ENCODE measurements around the gene WNT2B. TPM values are rescaled to one million over a fixed set of nuclear protein-coding genes. Genes with fewer than 3 reads are reported as not detected.

Gene WNT2B
- total and polyA plus RNA-seq, 11 donors = 0.71 to 16.2 (median 2.0) TPM

DNA sequence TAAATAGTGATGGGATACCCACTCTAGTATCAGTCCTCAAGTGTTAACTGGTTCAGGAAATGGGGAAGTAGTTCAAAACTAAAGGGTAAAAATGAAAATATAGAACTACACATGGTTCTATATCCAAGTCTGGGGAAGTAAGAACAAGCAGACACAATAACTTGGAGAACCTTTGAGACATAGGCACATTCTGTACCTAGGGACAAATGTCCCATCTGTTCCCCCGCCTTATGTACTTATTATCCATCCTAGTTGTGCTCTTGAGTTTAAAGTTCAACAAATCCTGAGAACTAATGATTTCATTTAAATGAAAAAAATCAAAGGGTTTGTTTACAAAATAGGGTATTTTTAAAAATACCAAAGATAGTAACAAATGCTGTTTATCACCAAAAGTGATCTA is 32.5 kb downstream of the WNT2B start:
- no peak overlapping the region for H3K27ac ChIP-seq
- H3K36me3 ChIP-seq = peaks cover 0 to 56% (median 29%) of the 10 kb centered on the region in 9 donors
- intact Hi-C loops (cut with DNase I) = loop anchor here in 1 of 10 donors (10.0 kb wide), 1 partner anchor 54 kb away; no protein-coding TSS in a partner anchor
- peaks cover 0 to 27% (median 5%) of the 10 kb centered on the region in 12 donors for H3K4me1 ChIP-seq
- 54 to 100% (median 99%) methylated on average over 1 of the region's 1 CpG for WGBS, 4 donors
- no peak for DNase-seq
- no peak for ATAC-seq
- no peaks in the 10 kb centered on the region for H3K9me3 ChIP-seq
- H3K4me3 ChIP-seq = no peak overlapping the region
- TF ChIP-seq, protein P1, sequence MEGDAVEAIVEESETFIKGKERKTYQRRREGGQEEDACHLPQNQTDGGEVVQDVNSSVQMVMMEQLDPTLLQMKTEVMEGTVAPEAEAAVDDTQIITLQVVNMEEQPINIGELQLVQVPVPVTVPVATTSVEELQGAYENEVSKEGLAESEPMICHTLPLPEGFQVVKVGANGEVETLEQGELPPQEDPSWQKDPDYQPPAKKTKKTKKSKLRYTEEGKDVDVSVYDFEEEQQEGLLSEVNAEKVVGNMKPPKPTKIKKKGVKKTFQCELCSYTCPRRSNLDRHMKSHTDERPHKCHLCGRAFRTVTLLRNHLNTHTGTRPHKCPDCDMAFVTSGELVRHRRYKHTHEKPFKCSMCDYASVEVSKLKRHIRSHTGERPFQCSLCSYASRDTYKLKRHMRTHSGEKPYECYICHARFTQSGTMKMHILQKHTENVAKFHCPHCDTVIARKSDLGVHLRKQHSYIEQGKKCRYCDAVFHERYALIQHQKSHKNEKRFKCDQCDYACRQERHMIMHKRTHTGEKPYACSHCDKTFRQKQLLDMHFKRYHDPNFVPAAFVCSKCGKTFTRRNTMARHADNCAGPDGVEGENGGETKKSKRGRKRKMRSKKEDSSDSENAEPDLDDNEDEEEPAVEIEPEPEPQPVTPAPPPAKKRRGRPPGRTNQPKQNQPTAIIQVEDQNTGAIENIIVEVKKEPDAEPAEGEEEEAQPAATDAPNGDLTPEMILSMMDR (IDR thresholded peaks at IDR 0.05) = no peak
- no peak for TF ChIP-seq POLR2A (IDR thresholded peaks at IDR 0.05)
- H3K27me3 ChIP-seq = no peaks in the 10 kb centered on the region

DNA sequence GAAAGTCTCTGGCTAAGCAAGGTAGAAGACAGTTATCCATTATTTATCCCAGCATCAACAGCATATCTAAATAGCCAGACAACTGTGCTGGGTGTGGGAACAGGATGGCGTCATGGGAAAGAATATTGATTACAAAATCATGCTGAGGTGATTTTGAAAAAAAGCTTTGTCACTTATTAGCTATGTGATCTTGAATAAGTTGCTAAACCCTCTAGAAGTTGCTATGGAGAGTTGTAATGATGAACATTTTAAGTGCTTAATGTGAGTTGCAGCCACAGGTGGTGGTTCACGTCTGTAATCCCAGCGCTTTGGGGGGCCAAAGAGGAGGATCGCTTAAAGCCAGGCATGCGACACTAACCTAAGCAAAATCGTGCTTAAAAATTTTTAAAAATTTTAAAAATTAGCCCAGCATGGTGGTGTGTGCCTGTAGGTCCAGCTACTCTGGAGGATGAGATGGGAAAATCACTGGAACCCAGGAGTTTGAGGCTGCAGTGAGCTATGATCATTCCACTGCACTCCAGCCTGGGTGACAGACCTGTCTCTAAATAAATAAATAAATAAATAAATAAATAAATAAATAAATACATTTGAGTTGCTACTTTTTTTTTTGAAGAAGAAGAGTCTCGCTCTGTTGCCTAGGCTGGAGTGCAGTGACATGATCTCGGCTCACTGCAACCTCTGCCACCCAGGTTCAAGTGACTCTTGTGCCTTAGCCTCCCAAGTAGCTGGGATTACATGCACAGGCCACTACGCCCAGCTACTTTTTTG is 33.6 kb downstream of the WNT2B start:
- ATAC-seq (no peak), DNase-seq (no peak)
- Histone ChIP-seq H3K27ac (no peak overlapping the region), H3K36me3 (peaks cover 0 to 63% (median 29%) of the 10 kb centered on the region in 9 donors), H3K4me1 (peaks cover 0 to 25% (median 5%) of the 10 kb centered on the region in 12 donors), H3K4me3 (no peak overlapping the region), H3K27me3 (no peaks in the 10 kb centered on the region), H3K9me3 (no peaks in the 10 kb centered on the region)
- 89 to 98% (median 92%) methylated on average over 9 of the region's 9 CpGs for WGBS, 4 donors
- TF ChIP-seq, protein P1 (IDR thresholded peaks at IDR 0.05) = no peak
- TF ChIP-seq POLR2A (IDR thresholded peaks at IDR 0.05) = no peak
- intact Hi-C loops (cut with DNase I) = loop anchor here in 1 of 10 donors (10.0 kb wide), 1 partner anchor 52 kb away; no protein-coding TSS in a partner anchor

DNA sequence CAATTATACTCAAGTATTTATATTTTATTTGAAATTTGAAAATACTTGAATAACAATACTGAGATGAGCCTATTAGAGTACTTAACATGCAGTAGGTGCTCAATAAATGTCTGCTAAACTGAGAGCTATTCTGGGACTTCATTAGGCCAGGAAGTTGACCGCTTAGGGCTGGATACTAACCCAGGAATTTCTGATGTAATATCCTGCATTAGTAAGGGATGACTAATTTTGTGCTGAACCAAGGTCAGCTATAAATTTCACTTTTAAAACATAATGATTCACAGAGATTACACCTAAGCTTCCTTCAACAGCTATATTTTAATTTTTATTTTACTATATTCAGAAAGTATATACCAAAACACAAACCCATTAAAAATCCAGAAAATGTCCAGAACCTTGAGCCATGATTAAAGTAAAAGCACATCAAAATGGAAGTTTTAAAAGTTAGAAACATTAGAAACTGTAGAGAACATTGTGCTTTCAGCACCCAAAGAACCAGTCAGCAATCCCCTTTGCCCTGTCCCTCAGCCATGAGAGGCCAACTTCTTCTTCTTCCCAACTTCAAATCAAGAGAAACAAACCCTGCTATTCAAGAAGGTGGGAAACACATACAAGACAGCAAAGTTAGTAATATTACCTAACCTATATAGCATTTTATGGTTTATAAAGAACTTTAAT is 35.4 kb downstream of the WNT2B start:
- no peaks in the 10 kb centered on the region for H3K9me3 ChIP-seq
- TF ChIP-seq, protein P1 (IDR thresholded peaks at IDR 0.05) = no peak
- TF ChIP-seq POLR2A (IDR thresholded peaks at IDR 0.05) = no peak
- intact Hi-C loops (cut with DNase I) = loop anchor here in 1 of 10 donors (10.0 kb wide), 1 partner anchor 51 kb away; no protein-coding TSS in a partner anchor
- H3K36me3 ChIP-seq = peaks cover 0 to 68% (median 17%) of the 10 kb centered on the region in 9 donors
- DNase-seq (no peak), ATAC-seq (peak in 3 of 4 donors; percentile 83 to 91 (median 90))
- peaks cover 0 to 21% (median 5%) of the 10 kb centered on the region in 12 donors for H3K4me1 ChIP-seq
- no peak overlapping the region for H3K4me3 ChIP-seq
- no peaks in the 10 kb centered on the region for H3K27me3 ChIP-seq
- 47 to 58% (median 52%) methylated on average over 1 of the region's 1 CpG for WGBS, 4 donors
- H3K27ac ChIP-seq = peak overlapping the region in 9 of 12 donors; percentile 12 to 65 (median 44)

DNA sequence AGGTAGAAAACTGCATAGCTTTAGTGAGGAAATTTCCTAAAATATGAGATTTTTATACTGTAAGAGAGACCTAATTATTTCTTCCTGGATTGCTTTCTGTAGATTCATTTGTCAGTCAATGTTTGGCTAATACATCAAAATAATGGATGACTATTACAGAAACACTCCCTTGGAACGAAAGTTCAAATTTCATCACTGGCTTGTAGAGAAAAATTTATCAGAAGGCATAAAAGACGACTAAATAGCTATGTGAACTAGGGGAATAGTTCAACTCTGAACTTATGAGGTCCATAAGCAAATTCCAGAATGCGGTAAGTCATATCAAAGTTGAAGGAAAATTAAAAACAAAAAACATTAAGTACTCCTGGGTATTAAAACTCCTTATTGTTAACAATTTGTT is 36.0 kb downstream of the WNT2B start:
- Histone ChIP-seq H3K27me3 (no peaks in the 10 kb centered on the region), H3K4me3 (no peak overlapping the region), H3K27ac (peak overlapping the region in 6 of 12 donors; percentile 21 to 65 (median 56)), H3K36me3 (peaks cover 0 to 70% (median 16%) of the 10 kb centered on the region in 9 donors), H3K9me3 (no peaks in the 10 kb centered on the region), H3K4me1 (peaks cover 0 to 21% (median 5%) of the 10 kb centered on the region in 12 donors)
- no peak for ATAC-seq
- 78 to 84% (median 83%) methylated on average over 3 of the region's 3 CpGs for WGBS, 4 donors
- no peak for DNase-seq
- intact Hi-C loops (cut with DNase I) = loop anchor here in 1 of 10 donors (10.0 kb wide), 1 partner anchor 50 kb away; no protein-coding TSS in a partner anchor
- no peak for TF ChIP-seq POLR2A (IDR thresholded peaks at IDR 0.05)
- TF ChIP-seq, protein P1 (IDR thresholded peaks at IDR 0.05) = no peak

Measured in heart left ventricle (tissue), 16 donors.